GM23338 (cell line): ENCODE measurements around the gene SACM1L.

Source experiments
- CTCF ChIP-seq, 2 experiments: fragments of 200-600 bp in 1 of 2; sonication (generic) in 1 of 2; conservative IDR thresholded peaks; 2 replicates each; pipeline versions ENCODE4 v1.5.1 to v1.6.1; 2016 to 2017; ENCODE audit warnings: antibody characterized with exemption in 2 of 2, low read depth in 2 of 2, mild to moderate bottlenecking in 2 of 2, moderate library complexity in 1 of 2
- EZH2 ChIP-seq: fragments of 200-600 bp; sonication (generic); IDR thresholded peaks from one replicate; pipeline ENCODE4 v1.8.0; 2017; ENCODE audit warnings: antibody characterized with exemption, mild to moderate bottlenecking, low read depth; ENCODE audit not compliant: unreplicated experiment
- EZH2phosphoT487 ChIP-seq: fragments of 200-600 bp; sonication (generic); IDR thresholded peaks from one replicate; pipeline ENCODE4 v1.8.1; 2018; ENCODE audit warnings: antibody characterized with exemption; ENCODE audit not compliant: unreplicated experiment
- JUNB ChIP-seq: IDR thresholded peaks from one replicate; pipeline ENCODE4 v1.6.1; 2016; ENCODE audit warnings: antibody characterized with exemption; ENCODE audit not compliant: unreplicated experiment
- ZNF462 ChIP-seq: fragments of 250-450 bp; sonication (Bioruptor Pico); IDR thresholded peaks from 2 replicates; pipeline ENCODE4 v1.5.0; 2020; ENCODE audit warnings: mild to moderate bottlenecking, moderate library complexity

- TF ChIP-seq CTCF (conservative IDR thresholded peaks at IDR 0.05; ENCODE audit: low read depth in 2 of 2): no peak
- TF ChIP-seq ZNF462 (CRISPR knock-in tag): no peak
- no peak for TF ChIP-seq EZH2
- no peak for TF ChIP-seq EZH2phosphoT487
- no peak for TF ChIP-seq JUNB
Measured at GRCh38 chr3:45676325-45677032, 12.7 kb upstream of the SACM1L start.
